Endothelial cell of umbilical vein (primary cell): ENCODE results near the gene TSFM.

Source experiments
- CTCF ChIP-seq, 2 donors: IDR thresholded peaks; 1 replicate in 1 of 2; 2 replicates in 1 of 2; pipeline ENCODE4 v1.5.1; 2011; ENCODE audit warnings: low read length in 2 of 2, mild to moderate bottlenecking in 2 of 2, moderate library complexity in 2 of 2, control low read depth in 1 of 2, inconsistent platforms in 1 of 2, low read depth in 1 of 2; ENCODE audit not compliant: insufficient read depth in 1 of 2; ENCODE audit errors: extremely low read depth in 1 of 2
- EZH2 ChIP-seq: IDR thresholded peaks from 2 replicates; pipeline ENCODE4 v1.6.1; 2012; ENCODE audit warnings: borderline replicate concordance, low read depth, mild to moderate bottlenecking, moderate library complexity, low read length, inconsistent platforms; ENCODE audit not compliant: severe bottlenecking
- GATA2 ChIP-seq: IDR thresholded peaks from 2 replicates; pipeline ENCODE4 v1.7.0; 2011; ENCODE audit warnings: low read depth, mild to moderate bottlenecking, moderate library complexity, mixed read lengths, low read length; ENCODE audit not compliant: insufficient read length, insufficient read depth
- POLR2A ChIP-seq: IDR thresholded peaks from 2 replicates; pipeline ENCODE4 v1.6.1; 2012; ENCODE audit warnings: low read depth, mild to moderate bottlenecking, control low read depth, low read length
- POLR2AphosphoS5 ChIP-seq: IDR thresholded peaks from 2 replicates; pipeline ENCODE4 v1.6.1; 2012; ENCODE audit warnings: low read depth, mild to moderate bottlenecking, control low read depth, low read length, moderate library complexity; ENCODE audit not compliant: insufficient read depth

DNA sequence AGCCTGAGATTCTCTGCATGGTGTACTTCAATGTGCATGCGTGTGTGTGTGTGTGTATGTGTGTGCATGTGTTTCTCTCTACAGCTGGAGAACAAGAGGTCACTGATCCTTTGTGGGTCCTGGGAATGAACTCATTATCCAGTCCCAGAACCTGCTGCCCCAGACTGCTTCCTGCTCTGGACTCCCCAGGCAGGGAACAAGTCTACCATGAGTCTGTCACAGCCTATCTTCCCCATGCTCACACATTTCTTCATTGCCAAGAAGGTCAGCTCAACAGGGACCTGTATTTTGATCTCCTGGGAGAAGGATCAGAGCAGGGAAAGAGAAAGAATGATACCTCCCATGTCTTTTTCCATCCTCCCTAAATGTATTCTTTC, 41.2 kb upstream of the TSFM start:
- TF ChIP-seq EZH2 (no peak), GATA2 (no peak), POLR2A (no peak), CTCF (IDR thresholded peaks at IDR 0.05; ENCODE audit: extremely low read depth in 1 of 2, insufficient read depth in 1 of 2, low read depth in 1 of 2, low read length in 2 of 2) (no peak), POLR2AphosphoS5 (no peak)
